ENCODE results near the gene PIP5K1B. TPM values are rescaled to one million over a fixed set of nuclear protein-coding genes. Genes with fewer than 3 reads are reported as not detected.
A peak's percentile ranks its signal among the peaks of the same experiment; 100 is the strongest.

PIP5K1B gene
- total RNA-seq, 1 donor from 2014 or later = under 0.01 TPM

GRCh38 chr9:68851657-68852056 is 146.6 kb downstream of the PIP5K1B start:
- no peak for DNase-seq (ENCODE audit: low read depth in 2 of 2)

- DNase-seq (ENCODE audit: low read depth in 2 of 2) = no peak
Measured at GRCh38 chr9:68852941-68853340, 147.9 kb downstream of the PIP5K1B start.

- DNase-seq (ENCODE audit: low read depth in 2 of 2) = no peak
Measured at GRCh38 chr9:68859347-68859746, 154.3 kb downstream of the PIP5K1B start.

GRCh38 chr9:68860419-68860818 is 155.4 kb downstream of the PIP5K1B start:
- DNase-seq (ENCODE audit: low read depth in 2 of 2) = no peak

GRCh38 chr9:68861436-68861835 is 156.4 kb downstream of the PIP5K1B start:
- no peak for DNase-seq (ENCODE audit: low read depth in 2 of 2)

- DNase-seq (ENCODE audit: low read depth in 2 of 2) = no peak
Measured at GRCh38 chr9:68867066-68867465, 162.0 kb downstream of the PIP5K1B start.

- no peak for DNase-seq (ENCODE audit: low read depth in 2 of 2)
Measured at GRCh38 chr9:68869022-68869421, 164.0 kb downstream of the PIP5K1B start.

GRCh38 chr9:68870086-68870485 is 165.0 kb downstream of the PIP5K1B start:
- DNase-seq (ENCODE audit: low read depth in 2 of 2) = no peak

- DNase-seq (ENCODE audit: low read depth in 2 of 2) = peak in 1 of 2 donors; percentile 6
Measured at GRCh38 chr9:68871236-68871635, 166.2 kb downstream of the PIP5K1B start.

GRCh38 chr9:68872026-68872501 is 167.0 kb downstream of the PIP5K1B start:
- no peak for DNase-seq (ENCODE audit: low read depth in 2 of 2)

- no peak for DNase-seq (ENCODE audit: low read depth in 2 of 2)
Measured at GRCh38 chr9:68873179-68873578, 168.1 kb downstream of the PIP5K1B start.

- no peak for DNase-seq (ENCODE audit: low read depth in 2 of 2)
Measured at GRCh38 chr9:68876273-68876672, 171.2 kb downstream of the PIP5K1B start.

- no peak for DNase-seq (ENCODE audit: low read depth in 2 of 2)
Measured at GRCh38 chr9:68876681-68877080, 171.6 kb downstream of the PIP5K1B start.

- DNase-seq (ENCODE audit: low read depth in 2 of 2) = no peak
Measured at GRCh38 chr9:68877219-68877618, 172.2 kb downstream of the PIP5K1B start.

- DNase-seq (ENCODE audit: low read depth in 2 of 2) = no peak
Measured at GRCh38 chr9:68878450-68878849, 173.4 kb downstream of the PIP5K1B start.

- no peak for DNase-seq (ENCODE audit: low read depth in 2 of 2)
Measured at GRCh38 chr9:68883224-68883623, 178.2 kb downstream of the PIP5K1B start.

GRCh38 chr9:68887232-68887631 is 182.2 kb downstream of the PIP5K1B start:
- DNase-seq (ENCODE audit: low read depth in 2 of 2) = no peak

- peak in 1 of 2 donors; percentile 29 for DNase-seq (ENCODE audit: low read depth in 2 of 2)
Measured at GRCh38 chr9:68894502-68894901, 189.5 kb downstream of the PIP5K1B start.

- no peak for DNase-seq (ENCODE audit: low read depth in 2 of 2)
Measured at GRCh38 chr9:68895741-68896478, 190.9 kb downstream of the PIP5K1B start.

GRCh38 chr9:68896486-68896885 is 191.4 kb downstream of the PIP5K1B start:
- no peak for DNase-seq (ENCODE audit: low read depth in 2 of 2)

- DNase-seq (ENCODE audit: low read depth in 2 of 2) = no peak
Measured at GRCh38 chr9:68897577-68898145, 192.6 kb downstream of the PIP5K1B start.

- DNase-seq (ENCODE audit: low read depth in 2 of 2) = no peak
Measured at GRCh38 chr9:68898781-68899439, 193.9 kb downstream of the PIP5K1B start.

GRCh38 chr9:68904454-68904853 is 199.4 kb downstream of the PIP5K1B start:
- DNase-seq (ENCODE audit: low read depth in 2 of 2) = no peak
